GM13976 (cell line): ENCODE data around the gene SH3PXD2A.
A peak's percentile ranks its signal among the peaks of the same experiment; 100 is the strongest.

Source experiments
- DNase-seq: peaks from one replicate; pipeline ENCODE4 v3.0.0; 2012; ENCODE audit warnings: low spot score
- CTCF ChIP-seq: IDR thresholded peaks from 2 replicates; pipeline ENCODE4 v1.5.1; 2012; ENCODE audit warnings: borderline replicate concordance, mild to moderate bottlenecking; ENCODE audit not compliant: insufficient read depth; ENCODE audit errors: extremely low read depth, missing control alignments, control extremely low read depth
- in situ Hi-C: fragments of 300-500 bp; cut with MboI; formaldehyde crosslinking; loops from one replicate; pipeline ENCODE4 v1.12.0; 2022; ENCODE audit warnings: low sequenced_read_pairs, mixed read lengths, inconsistent platforms; ENCODE audit not compliant: unreplicated experiment

Gene SH3PXD2A

GRCh38 chr10:103568505-103568904 is 286.9 kb downstream of the SH3PXD2A start:
- no peak for TF ChIP-seq CTCF
- in situ Hi-C loops: no loop called here
- no peak for DNase-seq

- no peak for DNase-seq
- no peak for TF ChIP-seq CTCF
- in situ Hi-C loops: no loop called here
These were observed 288.8 kb downstream of the SH3PXD2A start for GRCh38 chr10:103566536-103566935.

GRCh38 chr10:103564776-103565520 is 290.4 kb downstream of the SH3PXD2A start:
- peak; percentile 80 for DNase-seq
- TF ChIP-seq CTCF: peak; percentile 51
- in situ Hi-C loops: no loop called here

GRCh38 chr10:103564116-103564501 is 291.3 kb downstream of the SH3PXD2A start:
- in situ Hi-C loops: no loop called here
- no peak for TF ChIP-seq CTCF
- no peak for DNase-seq

GRCh38 chr10:103563231-103564115 is 291.9 kb downstream of the SH3PXD2A start:
- in situ Hi-C loops: no loop called here
- DNase-seq: no peak
- TF ChIP-seq CTCF: no peak

- in situ Hi-C loops: no loop called here
- TF ChIP-seq CTCF: no peak
- no peak for DNase-seq
These were observed 293.0 kb downstream of the SH3PXD2A start for GRCh38 chr10:103562383-103562782.
